Right lobe of liver (tissue), 6 donors: ENCODE results near the gene PRB2. TPM values are rescaled to one million over a fixed set of nuclear protein-coding genes. Genes with fewer than 3 reads are reported as not detected.
A peak's percentile ranks its signal among the peaks of the same experiment; 100 is the strongest.
"Not testable (repeated sequence)": the region's sequence is repeated elsewhere in the genome, so short reads cannot be mapped to it uniquely, and the experiment has no call there.

Source experiments
- ATAC-seq, 4 donors: fragments of 200-7000 bp; cut with Tn5 transposase; one replicate each; pipeline ENCODE4 v1.9.1; 2020; ENCODE audit warnings: mild to moderate bottlenecking in 4 of 4, moderate library complexity in 4 of 4
- DNase-seq, 3 donors: peaks; one replicate each; pipeline ENCODE4 v3.0.0-alpha.2; 2020
- H3K27ac ChIP-seq, 3 donors: fragments of 200-600 bp; one replicate each; pipeline ENCODE4 v1.8.0; 2022
- H3K27me3 ChIP-seq, 2 donors: fragments of 200-600 bp; one replicate each; pipeline ENCODE4 v1.8.0; 2022
- H3K36me3 ChIP-seq, 4 donors: fragments of 200-600 bp; sonication (generic) in 1 of 4; one replicate each; pipeline versions ENCODE4 v1.5.1 to v1.8.0; 2017 to 2022; ENCODE audit warnings: control low read depth in 1 of 4
- H3K4me1 ChIP-seq, 4 donors: fragments of 200-600 bp; sonication (generic) in 1 of 4; one replicate each; pipeline versions ENCODE4 v1.5.1 to v1.8.0; 2017 to 2022; ENCODE audit warnings: control low read depth in 1 of 4
- H3K4me3 ChIP-seq, 3 donors: fragments of 200-600 bp; one replicate each; pipeline ENCODE4 v1.8.0; 2022
- H3K9me3 ChIP-seq, 4 donors: fragments of 200-600 bp; sonication (generic) in 1 of 4; one replicate each; pipeline versions ENCODE4 v1.5.1 to v1.8.0; 2017 to 2022; ENCODE audit warnings: control low read depth in 1 of 4
- CTCF ChIP-seq, 4 donors: fragments of 200-600 bp in 3 of 4; fragments of 450-650 bp in 1 of 4; IDR thresholded peaks; one replicate each; pipeline versions ENCODE4 v1.5.1 to v1.8.0; 2016 to 2022; ENCODE audit warnings: antibody characterized with exemption in 4 of 4, mild to moderate bottlenecking in 2 of 4
- POLR2A ChIP-seq: fragments of 450-650 bp; IDR thresholded peaks from one replicate; pipeline ENCODE4 v1.6.1; 2017; ENCODE audit warnings: antibody characterized with exemption, mild to moderate bottlenecking
- WGBS: methylation state at CpG from one replicate; pipeline ENCODE4 v1.1.6; 2018; ENCODE audit warnings: low coverage, low lambda C conversion rate; ENCODE audit not compliant: insufficient coverage; ENCODE audit errors: missing lambda C conversion rate; 5-methylcytosine and 5-hydroxymethylcytosine counted together
- intact Hi-C, 2 donors: fragments of 100-400 bp; cut with DNase I; formaldehyde crosslinking; loops; one replicate each; pipeline versions ENCODE4 v1.11.2 to v1.14.1; 2022
- total RNA-seq, 6 experiments: library from RNA; depleted of rRNA in 2 of 6; stranded (reverse); fragments of >200 nt in 2 of 6; fragmentation: NEBNext Ultra II Directional in 3 of 6; extraction: Animal tissue kit (Norgen Biotek cat#: 25700) in 3 of 6; gene quantifications; one replicate each; pipeline versions ENCODE4 v1.1.0 to v1.2.4, GENCODE V29; 2016 to 2023
- donor health status: DM: no; HTN: yes; CAD: no.
- donor health status: DM: no; HTN: no; CAD: no.
- donor health status: DM: no; HTN: no; CAD: no.
- donor health status: DM: no; HTN: yes; CAD: no.
- donor health status: DM: no; HTN: yes; CAD: no.

The PRB2 gene
- total RNA-seq, 6 experiments from 2014 or later: not detected

- no peaks in the 10 kb centered on the region for H3K36me3 ChIP-seq
- DNase-seq (no peak), ATAC-seq (no peak)
These were observed 17.4 kb upstream of the PRB2 start for GRCh38 chr12:11412731-11413130.

GRCh38 chr12:11408096-11408495, 12.7 kb upstream of the PRB2 start:
- no peaks in the 10 kb centered on the region for H3K4me1 ChIP-seq
- 76% methylated on average over 6 of the region's 6 CpGs for WGBS

More at GRCh38 chr12:11412731-11413130, 17.4 kb upstream of the PRB2 start:
- Histone ChIP-seq H3K27me3 (no peaks in the 10 kb centered on the region), H3K27ac (no peak overlapping the region), H3K9me3 (no peaks in the 10 kb centered on the region), H3K4me1 (no peaks in the 10 kb centered on the region), H3K4me3 (no peak overlapping the region)
- TF ChIP-seq POLR2A: no peak
- no peak for TF ChIP-seq CTCF (IDR thresholded peaks at IDR 0.05)
- intact Hi-C loops: no loop called here

GRCh38 chr12:11397366-11397765, 2.0 kb upstream of the PRB2 start:
- DNase-seq: no peak
- Histone ChIP-seq H3K27ac (no peak overlapping the region), H3K4me1 (no peaks in the 10 kb centered on the region), H3K27me3 (no peaks in the 10 kb centered on the region), H3K4me3 (no peak overlapping the region), H3K36me3 (no peaks in the 10 kb centered on the region), H3K9me3 (no peaks in the 10 kb centered on the region)
- ATAC-seq: peak in 2 of 4 donors; percentile 48 to 54
- intact Hi-C loops: no loop called here
- TF ChIP-seq CTCF (IDR thresholded peaks at IDR 0.05) (no peak), POLR2A (no peak)
- no CpG with 5 or more reads among the region's 1 CpG for WGBS

More at GRCh38 chr12:11408096-11408495, 12.7 kb upstream of the PRB2 start:
- DNase-seq (no peak), ATAC-seq (no peak)
- Histone ChIP-seq H3K9me3 (no peaks in the 10 kb centered on the region), H3K27me3 (no peaks in the 10 kb centered on the region), H3K4me3 (no peak overlapping the region), H3K36me3 (no peaks in the 10 kb centered on the region), H3K27ac (no peak overlapping the region)
- TF ChIP-seq POLR2A (no peak), CTCF (IDR thresholded peaks at IDR 0.05) (no peak)
- intact Hi-C loops: no loop called here

GRCh38 chr12:11391456-11391855, 3.9 kb downstream of the PRB2 start:
- WGBS: 47% methylated on average over 3 of the region's 3 CpGs
- ATAC-seq: peak in 3 of 4 donors; percentile 22 to 50 (median 34)
- H3K4me1 ChIP-seq, intact Hi-C loops, H3K36me3 ChIP-seq, H3K9me3 ChIP-seq, H3K27ac ChIP-seq, DNase-seq, H3K27me3 ChIP-seq, H3K4me3 ChIP-seq: not testable (repeated sequence)

- H3K36me3 ChIP-seq, H3K27ac ChIP-seq, DNase-seq, H3K27me3 ChIP-seq, H3K9me3 ChIP-seq, intact Hi-C loops, H3K4me3 ChIP-seq, H3K4me1 ChIP-seq, ATAC-seq: not testable (repeated sequence)
- whole genome bisulfite sequencing: 33% methylated on average over 1 of the region's 3 CpGs
These were observed 17.9 kb downstream of the PRB2 start for GRCh38 chr12:11377420-11377819.

GRCh38 chr12:11361151-11361550, 34.2 kb downstream of the PRB2 start:
- Histone ChIP-seq H3K9me3 (no peaks in the 10 kb centered on the region), H3K4me1 (no peaks in the 10 kb centered on the region), H3K36me3 (no peaks in the 10 kb centered on the region), H3K27me3 (no peaks in the 10 kb centered on the region), H3K4me3 (no peak overlapping the region), H3K27ac (no peak overlapping the region)
- no peak for ATAC-seq
- no peak for TF ChIP-seq CTCF (IDR thresholded peaks at IDR 0.05)
- TF ChIP-seq POLR2A: no peak
- DNase-seq: no peak
- intact Hi-C loops: no loop called here

- H3K27me3 ChIP-seq, H3K4me3 ChIP-seq, H3K4me1 ChIP-seq, H3K27ac ChIP-seq, ATAC-seq, intact Hi-C loops, DNase-seq, H3K9me3 ChIP-seq, H3K36me3 ChIP-seq: not testable (repeated sequence)
- WGBS: 67% methylated on average over 1 of the region's 1 CpG
These were observed 35.0 kb downstream of the PRB2 start for GRCh38 chr12:11360205-11360883.

GRCh38 chr12:11351736-11352135, 43.6 kb downstream of the PRB2 start:
- H3K36me3 ChIP-seq, H3K27ac ChIP-seq, ATAC-seq, DNase-seq, H3K4me1 ChIP-seq, H3K27me3 ChIP-seq, H3K9me3 ChIP-seq, intact Hi-C loops, H3K4me3 ChIP-seq: not testable (repeated sequence)
- 53% methylated on average over 2 of the region's 2 CpGs for WGBS
